ENCODE data around the gene EIF3J. TPM values are rescaled to one million over a fixed set of nuclear protein-coding genes. Genes with fewer than 3 reads are reported as not detected.
"Not testable (repeated sequence)": the region's sequence is repeated elsewhere in the genome, so short reads cannot be mapped to it uniquely, and the experiment has no call there.

Gene EIF3J
- total RNA-seq, 2 experiments from 2014 or later: 91.6 to 100 TPM

GRCh38 chr15:44542596-44542995 is 5.6 kb downstream of the EIF3J start:
- no peaks in the 10 kb centered on the region for H3K27me3 Mint-ChIP-seq (ENCODE audit: low read depth)
- no peak for DNase-seq
- peaks cover 49% of the 10 kb centered on the region for H3K36me3 Mint-ChIP-seq (ENCODE audit: low read depth)
- POLR2A ChIA-PET: no interaction called here
- ATAC-seq: no peak
- H3K4me3 Mint-ChIP-seq: no peak overlapping the region
- peaks cover 62% of the 10 kb centered on the region for H3K4me1 Mint-ChIP-seq (ENCODE audit: low read depth)
- no peaks in the 10 kb centered on the region for H3K9me3 Mint-ChIP-seq (ENCODE audit: insufficient read depth)
- CTCF ChIA-PET: interaction anchor here (0.9 to 3.5 kb wide), 5 partner anchors 36 to 575 kb away, joined by 3 to 12 read pairs (median 3); partner anchors contain the start of gene TRIM69
- peak overlapping the region; percentile 11 for H3K27ac Mint-ChIP-seq

GRCh38 chr15:44544745-44545144 is 7.8 kb downstream of the EIF3J start:
- H3K4me3 Mint-ChIP-seq; H3K27me3 Mint-ChIP-seq (ENCODE audit: low read depth); H3K27ac Mint-ChIP-seq; DNase-seq; ATAC-seq; H3K9me3 Mint-ChIP-seq (ENCODE audit: insufficient read depth): not testable (repeated sequence)
- Mint-ChIP-seq H3K36me3 (ENCODE audit: low read depth) (peaks cover 43% of the 10 kb centered on the region), H3K4me1 (ENCODE audit: low read depth) (peaks cover 51% of the 10 kb centered on the region)
- CTCF ChIA-PET: interaction anchor here (1.2 to 3.7 kb wide), 5 partner anchors 9 to 192 kb away, joined by 3 to 24 read pairs (median 8); partner anchors contain the start of gene TRIM69
- POLR2A ChIA-PET: interaction anchor here (0.6 to 4.0 kb wide), 4 partner anchors 7 to 775 kb away, joined by 3 to 54 read pairs (median 4); partner anchors contain the start of genes CTDSPL2 and EIF3J

GRCh38 chr15:44545913-44546802 is 9.2 kb downstream of the EIF3J start:
- ChIA-PET CTCF (interaction anchor here (0.7 to 3.7 kb wide), 21 partner anchors 8 to 572 kb away, joined by 3 to 24 read pairs (median 4); partner anchors contain the start of genes CTDSPL2, EIF3J and TRIM69), POLR2A (interaction anchor here (0.6 to 4.0 kb wide), 6 partner anchors 9 to 190 kb away, joined by 3 to 54 read pairs (median 6); partner anchors contain the start of genes B2M, EIF3J, PATL2 and TRIM69)
- Mint-ChIP-seq H3K27ac (peak overlapping the region; percentile 83), H3K9me3 (ENCODE audit: insufficient read depth) (no peaks in the 10 kb centered on the region), H3K4me3 (peak overlapping the region; percentile 32), H3K4me1 (ENCODE audit: low read depth) (peaks cover 41% of the 10 kb centered on the region), H3K27me3 (ENCODE audit: low read depth) (no peaks in the 10 kb centered on the region), H3K36me3 (ENCODE audit: low read depth) (peaks cover 39% of the 10 kb centered on the region)
- ATAC-seq: peak; percentile 77
- peak; percentile 44 for DNase-seq

GRCh38 chr15:44549152-44549551 is 12.2 kb downstream of the EIF3J start:
- H3K27me3 Mint-ChIP-seq (ENCODE audit: low read depth); H3K4me3 Mint-ChIP-seq; POLR2A ChIA-PET; DNase-seq; ATAC-seq; H3K9me3 Mint-ChIP-seq (ENCODE audit: insufficient read depth); H3K27ac Mint-ChIP-seq: not testable (repeated sequence)
- CTCF ChIA-PET: interaction anchor here (1.4 to 2.0 kb wide), 2 partner anchors 30 to 189 kb away, joined by 3 to 4 read pairs; no protein-coding TSS in a partner anchor
- H3K36me3 Mint-ChIP-seq (ENCODE audit: low read depth): peaks cover 25% of the 10 kb centered on the region
- peaks cover 17% of the 10 kb centered on the region for H3K4me1 Mint-ChIP-seq (ENCODE audit: low read depth)

- no peak overlapping the region for H3K4me3 Mint-ChIP-seq
- peaks cover 33% of the 10 kb centered on the region for H3K36me3 Mint-ChIP-seq (ENCODE audit: low read depth)
- ATAC-seq (no peak), DNase-seq (no peak)
- peaks cover 24% of the 10 kb centered on the region for H3K4me1 Mint-ChIP-seq (ENCODE audit: low read depth)
- ChIA-PET CTCF (interaction anchor here (0.7 to 2.0 kb wide), 5 partner anchors 12 to 243 kb away, joined by 3 to 4 read pairs (median 3); no protein-coding TSS in a partner anchor), POLR2A (interaction anchor here (1.1 kb wide), 1 partner anchor 13 kb away, joined by 6 read pairs; the partner anchor contains the start of gene EIF3J)
- no peaks in the 10 kb centered on the region for H3K9me3 Mint-ChIP-seq (ENCODE audit: insufficient read depth)
- no peak overlapping the region for H3K27ac Mint-ChIP-seq
- H3K27me3 Mint-ChIP-seq (ENCODE audit: low read depth): no peaks in the 10 kb centered on the region
Observed at GRCh38 chr15:44550256-44550655, 13.3 kb downstream of the EIF3J start.

GRCh38 chr15:44550734-44551133 is 13.8 kb downstream of the EIF3J start:
- H3K4me3 Mint-ChIP-seq: no peak overlapping the region
- DNase-seq (no peak), ATAC-seq (no peak)
- no peaks in the 10 kb centered on the region for H3K9me3 Mint-ChIP-seq (ENCODE audit: insufficient read depth)
- POLR2A ChIA-PET: no interaction called here
- peaks cover 27% of the 10 kb centered on the region for H3K4me1 Mint-ChIP-seq (ENCODE audit: low read depth)
- H3K27ac Mint-ChIP-seq: no peak overlapping the region
- H3K27me3 Mint-ChIP-seq (ENCODE audit: low read depth): no peaks in the 10 kb centered on the region
- CTCF ChIA-PET: interaction anchor here (2.0 kb wide), 1 partner anchor 28 kb away, joined by 4 read pairs; no protein-coding TSS in a partner anchor
- peaks cover 38% of the 10 kb centered on the region for H3K36me3 Mint-ChIP-seq (ENCODE audit: low read depth)

- CTCF ChIA-PET: interaction anchor here (0.9 to 3.8 kb wide), 2 partner anchors 9 to 23 kb away, joined by 3 to 19 read pairs; no protein-coding TSS in a partner anchor
- Mint-ChIP-seq H3K4me1 (ENCODE audit: low read depth) (peaks cover 18% of the 10 kb centered on the region), H3K27me3 (ENCODE audit: low read depth) (no peaks in the 10 kb centered on the region), H3K27ac (peak overlapping the region; percentile 35), H3K36me3 (ENCODE audit: low read depth) (peaks cover 56% of the 10 kb centered on the region), H3K4me3 (no peak overlapping the region), H3K9me3 (ENCODE audit: insufficient read depth) (no peaks in the 10 kb centered on the region)
- DNase-seq (no peak), ATAC-seq (peak; percentile 28)
- POLR2A ChIA-PET: interaction anchor here (0.5 to 1.9 kb wide), 2 partner anchors 18 to 23 kb away, joined by 4 to 9 read pairs; partner anchors contain the start of gene EIF3J
Observed at GRCh38 chr15:44554934-44555723, 18.2 kb downstream of the EIF3J start.

- CTCF ChIA-PET: interaction anchor here (1.4 kb wide), 2 partner anchors 15 to 18 kb away, joined by 3 to 4 read pairs; no protein-coding TSS in a partner anchor
- peak; percentile 57 for ATAC-seq
- not testable (repeated sequence) for H3K4me3 Mint-ChIP-seq; H3K27me3 Mint-ChIP-seq (ENCODE audit: low read depth); DNase-seq; H3K9me3 Mint-ChIP-seq (ENCODE audit: insufficient read depth)
- Mint-ChIP-seq H3K36me3 (ENCODE audit: low read depth) (peaks cover 78% of the 10 kb centered on the region), H3K27ac (peak overlapping the region; percentile 63), H3K4me1 (ENCODE audit: low read depth) (peaks cover 19% of the 10 kb centered on the region)
- POLR2A ChIA-PET: interaction anchor here (0.6 kb wide), 1 partner anchor 272 kb away, joined by 4 read pairs; the partner anchor contains the start of gene GOLM2
Observed at GRCh38 chr15:44560926-44561325, 24.0 kb downstream of the EIF3J start.

GRCh38 chr15:44565387-44566154 is 28.6 kb downstream of the EIF3J start:
- H3K9me3 Mint-ChIP-seq (ENCODE audit: insufficient read depth): no peaks in the 10 kb centered on the region
- ATAC-seq (no peak), DNase-seq (no peak)
- no peak overlapping the region for H3K27ac Mint-ChIP-seq
- ChIA-PET CTCF (no interaction called here), POLR2A (no interaction called here)
- peaks cover 11% of the 10 kb centered on the region for H3K4me1 Mint-ChIP-seq (ENCODE audit: low read depth)
- no peaks in the 10 kb centered on the region for H3K27me3 Mint-ChIP-seq (ENCODE audit: low read depth)
- peaks cover 76% of the 10 kb centered on the region for H3K36me3 Mint-ChIP-seq (ENCODE audit: low read depth)
- no peak overlapping the region for H3K4me3 Mint-ChIP-seq

- POLR2A ChIA-PET: no interaction called here
- H3K27ac Mint-ChIP-seq: no peak overlapping the region
- CTCF ChIA-PET: interaction anchor here (1.2 kb wide), 1 partner anchor 10 kb away, joined by 3 read pairs; no protein-coding TSS in a partner anchor
- DNase-seq (no peak), ATAC-seq (no peak)
- peaks cover 5% of the 10 kb centered on the region for H3K4me1 Mint-ChIP-seq (ENCODE audit: low read depth)
- H3K36me3 Mint-ChIP-seq (ENCODE audit: low read depth): peaks cover 70% of the 10 kb centered on the region
- no peaks in the 10 kb centered on the region for H3K27me3 Mint-ChIP-seq (ENCODE audit: low read depth)
- H3K4me3 Mint-ChIP-seq: no peak overlapping the region
- H3K9me3 Mint-ChIP-seq (ENCODE audit: insufficient read depth): no peaks in the 10 kb centered on the region
Observed at GRCh38 chr15:44566155-44566540, 29.2 kb downstream of the EIF3J start.

Data from activated CD8-positive, alpha-beta T cell treated with anti-CD3 and anti-CD28 coated beads, Interleukin-2, amount 10 ng/mL, durations not matched to agents 7 days and 5 days (primary cell).